HG03521 (cell line): Measurements from ENCODE around the gene PDE5A.
A peak's percentile ranks its signal among the peaks of the same experiment; 100 is the strongest.
"Not testable (repeated sequence)": the region's sequence is repeated elsewhere in the genome, so short reads cannot be mapped to it uniquely, and the experiment has no call there.

ENCODE experiments used
- ATAC-seq: cut with Tn5 transposase; IDR thresholded peaks from one replicate; pipeline ENCODE4 v1.9.1; 2021; ENCODE audit warnings: mild to moderate bottlenecking, moderate library complexity; ENCODE audit not compliant: unreplicated experiment

Gene PDE5A

GRCh38 chr4:119646347-119647071, 17.9 kb upstream of the PDE5A start:
- no peak for ATAC-seq

GRCh38 chr4:119643306-119644042, 14.9 kb upstream of the PDE5A start:
- ATAC-seq, result no peak

GRCh38 chr4:119641765-119642164, 13.2 kb upstream of the PDE5A start:
- no peak for ATAC-seq

GRCh38 chr4:119638359-119638758, 9.8 kb upstream of the PDE5A start:
- ATAC-seq, result no peak

GRCh38 chr4:119636851-119637250, 8.2 kb upstream of the PDE5A start:
- not testable (repeated sequence) for ATAC-seq

- ATAC-seq, result no peak
These were observed 3.6 kb upstream of the PDE5A start for GRCh38 chr4:119632216-119632615.

GRCh38 chr4:119629142-119629471, 503 bp upstream of the PDE5A start:
- peak; percentile 24 for ATAC-seq

GRCh38 chr4:119627267-119628255, 1.0 kb downstream of the PDE5A start:
- ATAC-seq, result peak; percentile 58

- ATAC-seq, result no peak
These were observed 1.7 kb downstream of the PDE5A start for GRCh38 chr4:119626943-119627266.

GRCh38 chr4:119626420-119626819, 2.2 kb downstream of the PDE5A start:
- ATAC-seq, result no peak

GRCh38 chr4:119625761-119626160, 2.8 kb downstream of the PDE5A start:
- no peak for ATAC-seq

GRCh38 chr4:119624356-119624755, 4.2 kb downstream of the PDE5A start:
- no peak for ATAC-seq

GRCh38 chr4:119623025-119623424, 5.6 kb downstream of the PDE5A start:
- ATAC-seq, result no peak

- ATAC-seq, result no peak
These were observed 13.4 kb downstream of the PDE5A start for GRCh38 chr4:119615068-119615719.

- no peak for ATAC-seq
These were observed 24.3 kb downstream of the PDE5A start for GRCh38 chr4:119604266-119604665.

- ATAC-seq, result no peak
These were observed 26.2 kb downstream of the PDE5A start for GRCh38 chr4:119602366-119602765.

GRCh38 chr4:119598521-119598920, 30.1 kb downstream of the PDE5A start:
- no peak for ATAC-seq

GRCh38 chr4:119597377-119597776, 31.2 kb downstream of the PDE5A start:
- no peak for ATAC-seq

GRCh38 chr4:119593698-119594097, 34.9 kb downstream of the PDE5A start:
- no peak for ATAC-seq

GRCh38 chr4:119592830-119593229, 35.8 kb downstream of the PDE5A start:
- no peak for ATAC-seq

- ATAC-seq, result no peak
These were observed 39.4 kb downstream of the PDE5A start for GRCh38 chr4:119589165-119589564.
